GM19351 (cell line): Measurements from ENCODE around the gene MAP2.

ENCODE experiments used
- ATAC-seq: cut with Tn5 transposase; IDR thresholded peaks from one replicate; pipeline ENCODE4 v1.9.1; 2021; ENCODE audit warnings: mild to moderate bottlenecking, moderate library complexity; ENCODE audit not compliant: unreplicated experiment

Gene MAP2

GRCh38 chr2:209640358-209640757 is 216.5 kb downstream of the MAP2 start:
- ATAC-seq, result no peak

GRCh38 chr2:209642146-209642820 is 218.4 kb downstream of the MAP2 start:
- no peak for ATAC-seq

DNA sequence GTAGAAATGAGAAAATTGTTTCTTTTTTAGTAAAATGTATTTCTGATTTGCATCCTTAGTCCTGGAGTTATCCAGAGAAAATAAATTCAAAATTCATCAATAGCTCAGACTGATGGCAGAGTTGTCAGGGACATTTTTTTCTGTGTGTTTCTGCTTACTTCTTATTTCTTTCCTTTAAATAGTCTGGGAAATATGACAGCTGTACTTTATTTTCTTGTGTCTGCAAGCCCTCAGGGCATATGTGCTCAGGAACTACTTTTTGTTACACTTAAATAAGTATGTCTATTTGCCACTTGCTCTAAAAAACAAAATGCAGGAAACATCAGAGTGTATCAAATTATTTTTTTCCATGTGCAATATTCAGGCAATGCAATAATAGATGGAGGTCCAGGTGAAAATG is 221.0 kb downstream of the MAP2 start:
- ATAC-seq, result no peak

- ATAC-seq, result no peak
These were observed 224.9 kb downstream of the MAP2 start for GRCh38 chr2:209648714-209649113.

- ATAC-seq, result no peak
These were observed 229.3 kb downstream of the MAP2 start for GRCh38 chr2:209653134-209653533.

GRCh38 chr2:209661286-209661894 is 237.5 kb downstream of the MAP2 start:
- no peak for ATAC-seq

- no peak for ATAC-seq
These were observed 238.2 kb downstream of the MAP2 start for GRCh38 chr2:209662021-209662420.

GRCh38 chr2:209663139-209663538 is 239.3 kb downstream of the MAP2 start:
- peak; percentile 72 for ATAC-seq

GRCh38 chr2:209663656-209664055 is 239.8 kb downstream of the MAP2 start:
- ATAC-seq, result no peak

GRCh38 chr2:209666296-209666695 is 242.4 kb downstream of the MAP2 start:
- ATAC-seq, result no peak

GRCh38 chr2:209671020-209671680 is 247.3 kb downstream of the MAP2 start:
- no peak for ATAC-seq

DNA sequence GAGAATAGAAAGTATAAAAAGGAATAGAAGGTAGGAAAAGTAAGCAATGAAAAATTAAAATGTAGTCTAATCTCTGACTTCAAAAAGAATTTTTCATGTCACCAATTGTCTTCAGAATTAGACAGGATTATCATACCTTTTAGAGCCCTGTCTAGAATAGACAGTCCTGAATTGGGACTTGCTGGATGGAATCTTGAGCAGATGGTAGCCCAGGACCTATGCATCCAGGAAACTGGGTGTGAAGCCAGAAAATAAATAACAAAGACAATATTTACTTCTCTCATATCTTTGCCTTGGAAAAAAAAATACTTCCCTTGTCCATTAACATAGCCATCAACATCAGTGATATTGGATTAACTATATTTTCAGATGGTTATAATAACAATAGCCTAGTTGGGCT is 250.0 kb downstream of the MAP2 start:
- no peak for ATAC-seq

- ATAC-seq, result no peak
These were observed 256.7 kb downstream of the MAP2 start for GRCh38 chr2:209680596-209680995.

DNA sequence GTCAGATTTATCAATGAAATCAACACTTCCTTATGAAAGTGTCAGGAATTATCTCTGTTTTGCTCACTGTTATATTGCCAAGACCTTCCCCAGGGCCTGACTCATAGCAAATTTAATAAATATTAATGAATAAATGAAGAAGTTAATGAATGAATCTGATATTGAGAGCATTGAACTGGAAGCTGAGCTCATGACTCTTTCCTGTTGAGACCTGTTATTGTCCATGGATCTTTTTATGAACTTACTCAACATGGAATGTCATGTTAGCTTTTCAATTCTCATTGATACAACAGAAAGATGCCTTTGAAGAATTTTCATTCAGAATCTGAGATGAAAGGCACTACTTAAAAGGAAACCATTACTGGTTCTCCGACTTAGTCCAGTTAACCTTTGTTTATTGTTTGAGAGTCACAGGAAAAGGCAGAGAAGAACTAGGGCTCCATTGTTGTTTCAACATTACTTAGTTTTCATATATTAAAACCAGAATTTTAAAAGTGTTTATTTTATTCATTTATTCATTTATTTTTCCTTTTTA is 257.4 kb downstream of the MAP2 start:
- ATAC-seq, result no peak

DNA sequence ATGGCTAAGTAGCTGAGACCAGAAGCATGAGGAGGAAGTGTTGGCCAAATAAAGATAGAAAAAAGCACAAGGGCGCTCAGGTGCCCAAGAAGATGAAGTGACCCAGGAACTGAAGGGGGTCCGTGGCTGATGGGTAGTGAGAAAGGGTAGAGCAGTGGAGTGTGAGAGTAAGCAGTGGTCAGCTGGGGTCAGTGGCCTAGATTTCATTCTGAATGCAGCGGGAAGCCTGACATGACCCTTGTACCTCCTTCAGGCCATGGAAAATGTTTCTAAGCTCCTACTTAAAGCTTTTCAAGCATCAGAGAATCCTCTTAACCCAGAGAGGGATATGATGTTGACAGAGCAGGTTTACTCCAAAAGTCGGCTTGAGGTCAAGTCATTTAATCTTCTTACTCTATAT is 258.8 kb downstream of the MAP2 start:
- no peak for ATAC-seq

DNA sequence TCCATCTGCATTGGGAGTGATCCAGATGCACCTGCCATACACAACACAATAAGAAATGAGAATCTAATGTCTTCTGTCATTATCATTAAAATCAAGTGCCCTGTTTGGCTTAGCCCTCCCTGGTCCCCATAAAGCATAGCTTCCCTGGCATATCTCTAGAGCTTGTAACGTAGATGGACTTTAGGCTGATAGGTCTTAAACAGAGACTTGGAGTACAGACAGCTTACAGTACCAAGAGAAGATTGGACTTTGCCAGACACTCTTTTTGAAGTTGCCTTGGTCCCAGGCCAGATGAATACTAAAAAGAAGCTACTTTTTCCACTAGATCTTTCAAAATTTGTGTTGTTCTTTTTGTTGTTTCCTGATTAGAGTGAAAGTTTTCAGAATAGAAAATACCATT is 261.5 kb downstream of the MAP2 start:
- ATAC-seq, result no peak

- no peak for ATAC-seq
These were observed 262.1 kb downstream of the MAP2 start for GRCh38 chr2:209685963-209686362.

GRCh38 chr2:209686448-209686847 is 262.6 kb downstream of the MAP2 start:
- no peak for ATAC-seq

GRCh38 chr2:209687323-209687969 is 263.6 kb downstream of the MAP2 start:
- ATAC-seq, result no peak

- ATAC-seq, result no peak
These were observed 264.5 kb downstream of the MAP2 start for GRCh38 chr2:209688385-209688784.

DNA sequence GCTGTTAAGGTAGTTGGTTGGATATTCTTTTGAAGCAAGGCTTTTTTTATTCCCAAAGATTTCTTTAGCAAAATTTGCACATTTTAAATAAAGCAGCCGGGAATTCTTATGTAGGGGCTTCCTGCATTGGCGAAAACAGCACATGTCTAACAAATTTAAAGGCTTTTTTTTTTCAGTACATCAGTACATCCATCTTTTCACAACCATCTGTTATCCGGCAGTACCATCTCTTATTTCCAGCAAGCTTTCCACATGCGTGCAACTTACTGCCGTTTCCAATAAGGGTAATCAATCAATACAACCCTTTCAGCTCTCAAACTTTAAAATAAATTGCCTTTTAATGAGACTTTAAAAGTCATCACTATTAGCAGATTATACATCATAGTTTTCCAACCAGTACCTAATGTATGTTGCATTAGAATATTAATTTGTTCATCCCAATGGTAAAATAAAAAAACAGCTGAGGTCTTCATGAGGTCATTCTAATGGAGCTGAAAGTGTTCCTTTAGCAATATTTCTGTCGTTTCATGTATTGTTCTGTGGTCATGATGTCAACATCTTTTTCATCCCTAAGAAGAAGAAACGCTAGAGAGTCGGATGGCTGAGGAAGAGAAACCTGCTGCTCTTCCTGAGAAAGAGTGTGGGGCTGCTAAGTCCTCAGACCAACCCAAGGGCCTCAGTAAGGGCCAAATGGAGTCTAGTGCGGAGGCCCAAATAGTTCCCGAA is 266.3 kb downstream of the MAP2 start:
- no peak for ATAC-seq
